ENCODE data around the gene ZNF526.

- TF ChIP-seq CTCF (IDR thresholded peaks at IDR 0.05; ENCODE audit: poor library complexity, severe bottlenecking), result no peak
- TF ChIP-seq EZH2 (IDR thresholded peaks at IDR 0.05; ENCODE audit: borderline replicate concordance, insufficient read depth, low read length, poor library complexity, severe bottlenecking), result no peak
- TF ChIP-seq RAD21 (conservative IDR thresholded peaks at IDR 0.05), result no peak
- TF ChIP-seq POLR2AphosphoS5 (IDR thresholded peaks at IDR 0.05), result no peak
- TF ChIP-seq EP300 (conservative IDR thresholded peaks at IDR 0.05; ENCODE audit: poor library complexity, severe bottlenecking), result no peak
- no peak for TF ChIP-seq MXI1 (conservative IDR thresholded peaks at IDR 0.05; ENCODE audit: poor library complexity, severe bottlenecking)
- no peak for TF ChIP-seq TAF1 (IDR thresholded peaks at IDR 0.05; ENCODE audit: low read depth)
- no peak for TF ChIP-seq REST (IDR thresholded peaks at IDR 0.05; ENCODE audit: borderline replicate concordance)
- TF ChIP-seq SMC3 (conservative IDR thresholded peaks at IDR 0.05; ENCODE audit: poor library complexity), result no peak
These were observed 22.7 kb upstream of the ZNF526 start for GRCh38 chr19:42197375-42197817.

Data from neural cell (in vitro differentiated cells).